HG03025 (cell line): ENCODE measurements around the gene TMEM125.

ENCODE experiments used
- ATAC-seq: cut with Tn5 transposase; IDR thresholded peaks from one replicate; pipeline ENCODE4 v1.9.1; 2021; ENCODE audit warnings: mild to moderate bottlenecking, moderate library complexity; ENCODE audit not compliant: unreplicated experiment, low FRiP score

Gene TMEM125

GRCh38 chr1:43269627-43270375 lies at the start of gene TMEM125:
Gene TMEM125 (plus strand): TSS chr1:43269983. CDS start chr1:43272723, 2,740 bp downstream.
- ATAC-seq = no peak

DNA sequence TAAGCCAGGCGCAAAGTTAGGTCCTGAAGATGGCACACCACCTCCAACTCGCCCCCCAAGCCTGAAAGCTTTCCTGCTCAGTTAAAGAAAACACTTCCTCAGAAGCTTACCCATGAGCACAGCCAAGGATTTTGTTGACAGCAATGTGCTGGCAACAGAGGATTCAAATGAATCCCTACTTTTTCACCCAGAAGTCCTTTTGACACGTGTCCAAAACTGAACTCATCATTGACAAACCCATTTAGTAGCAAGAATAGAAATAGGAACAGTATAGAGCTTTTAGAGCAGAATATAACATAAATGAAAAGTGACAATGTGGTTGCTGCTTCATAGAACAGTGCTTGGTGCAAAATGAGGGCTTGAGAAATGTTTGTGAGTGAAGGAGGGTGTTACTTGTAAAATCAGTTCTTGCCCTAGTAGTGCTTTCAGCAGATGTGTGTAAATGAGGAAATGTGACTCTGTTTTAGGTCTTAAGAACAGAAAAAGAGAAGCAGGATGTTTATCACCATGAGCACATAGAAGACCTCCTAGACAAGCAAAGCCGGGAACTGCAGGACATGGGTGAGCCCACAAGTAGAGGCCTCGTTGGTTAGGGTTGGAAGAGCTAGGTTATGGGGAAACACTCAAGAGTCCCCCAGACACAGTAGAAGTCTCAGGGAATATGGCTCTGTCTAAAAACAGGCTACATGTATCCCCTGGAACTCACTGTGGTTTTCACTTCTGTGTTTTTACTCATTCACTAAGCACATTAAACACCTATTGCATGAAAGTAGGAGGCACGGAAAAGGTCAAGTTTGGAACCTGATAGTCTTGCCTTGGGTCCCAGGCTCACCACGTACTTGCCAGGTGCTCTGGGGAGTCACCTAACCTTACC lies 48.6 kb upstream of the TMEM125 start:
- ATAC-seq = peak; percentile 71

GRCh38 chr1:43221797-43222196 lies 48.0 kb upstream of the TMEM125 start:
- ATAC-seq = no peak

- no peak for ATAC-seq
Observed at GRCh38 chr1:43222879-43223278, 46.9 kb upstream of the TMEM125 start.

- ATAC-seq = no peak
Observed at GRCh38 chr1:43225168-43225567, 44.6 kb upstream of the TMEM125 start.

DNA sequence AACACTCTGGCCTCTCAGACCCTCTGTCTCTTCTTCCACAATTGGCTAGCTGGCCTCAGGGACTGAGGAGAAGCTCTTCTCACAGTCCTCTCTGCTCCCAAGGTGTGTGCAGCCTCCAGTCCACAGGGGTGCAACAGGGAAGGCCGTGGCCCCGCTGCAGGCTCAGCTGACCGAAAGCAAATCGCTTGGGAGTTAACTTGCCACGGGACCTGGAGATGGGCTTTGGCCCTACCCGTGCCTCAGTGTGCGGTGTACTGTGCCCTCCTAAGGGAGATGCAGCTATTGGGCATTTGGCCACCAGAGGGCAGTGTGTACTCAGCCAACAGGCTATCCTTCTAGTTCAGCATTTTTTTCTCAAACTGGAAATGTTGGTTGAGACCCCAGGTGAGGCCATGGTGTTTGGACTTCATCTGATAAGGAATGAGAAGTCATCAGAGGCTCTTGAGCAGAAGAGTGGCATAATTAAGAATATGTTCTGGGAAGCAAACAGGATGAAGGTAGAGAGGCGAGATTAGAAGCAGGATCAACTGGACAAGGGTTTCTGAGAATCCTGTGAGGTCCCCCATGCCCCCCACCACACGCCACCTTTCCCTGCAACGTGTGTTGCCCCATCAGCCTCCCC lies 42.5 kb upstream of the TMEM125 start:
- ATAC-seq = no peak

GRCh38 chr1:43229826-43230780 lies 39.7 kb upstream of the TMEM125 start:
- no peak for ATAC-seq

GRCh38 chr1:43232074-43232473 lies 37.7 kb upstream of the TMEM125 start:
- no peak for ATAC-seq

DNA sequence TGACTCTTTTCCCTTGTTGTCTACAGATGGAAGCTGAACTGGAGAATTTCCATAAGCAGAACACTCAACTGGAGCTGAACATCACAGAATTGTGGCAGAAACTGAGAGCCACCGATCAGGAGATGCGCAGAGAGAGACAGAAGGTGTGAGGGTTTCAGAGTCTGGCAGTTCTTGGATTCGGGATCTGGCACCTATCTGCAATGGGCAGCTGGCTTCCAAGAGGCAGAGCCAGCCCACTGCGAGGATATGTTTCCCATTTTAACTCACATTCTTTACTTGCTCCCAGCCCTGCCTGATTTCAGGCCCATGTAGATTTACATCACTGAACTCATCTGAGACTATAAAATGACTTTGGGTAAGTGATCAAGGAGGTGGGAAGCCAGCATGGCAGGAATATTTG lies 37.3 kb upstream of the TMEM125 start:
- no peak for ATAC-seq

DNA sequence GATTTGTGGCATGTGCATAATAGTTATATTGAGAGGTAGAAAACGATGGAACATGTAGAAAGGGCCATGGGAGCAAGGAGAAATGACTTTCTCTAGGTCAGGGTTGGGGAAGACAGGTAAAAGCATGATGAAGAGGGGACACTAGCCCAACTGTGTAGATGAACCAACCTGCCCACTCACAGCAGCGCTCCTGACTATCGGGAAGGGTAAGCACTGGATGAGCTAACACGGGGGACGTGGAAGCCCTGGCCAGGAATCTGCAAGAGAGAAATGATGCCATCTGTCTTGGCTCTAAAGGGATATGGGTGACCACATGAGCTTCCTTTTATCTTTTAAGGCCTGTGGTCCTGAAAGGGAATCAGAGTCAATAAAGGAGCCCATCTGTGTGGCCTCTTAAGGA lies 36.2 kb upstream of the TMEM125 start:
- no peak for ATAC-seq

DNA sequence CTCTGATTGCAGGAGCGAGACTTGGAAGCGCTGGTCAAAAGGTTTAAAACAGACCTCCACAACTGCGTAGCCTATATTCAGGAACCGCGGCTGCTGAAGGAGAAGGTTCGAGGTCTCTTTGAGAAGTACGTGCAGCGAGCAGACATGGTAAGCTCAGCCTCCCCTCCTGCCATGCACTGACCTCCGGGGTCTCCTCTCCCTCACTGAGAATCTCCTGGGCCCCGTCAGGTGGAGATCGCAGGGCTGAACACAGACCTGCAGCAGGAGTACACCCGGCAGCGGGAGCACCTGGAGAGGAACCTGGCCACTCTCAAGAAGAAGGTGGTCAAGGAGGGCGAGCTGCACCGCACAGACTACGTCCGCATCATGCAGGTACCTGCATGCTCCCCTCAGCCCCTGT lies 35.5 kb upstream of the TMEM125 start:
- ATAC-seq = no peak

- ATAC-seq = no peak
Observed at GRCh38 chr1:43235040-43235439, 34.7 kb upstream of the TMEM125 start.

- no peak for ATAC-seq
Observed at GRCh38 chr1:43235451-43236121, 34.2 kb upstream of the TMEM125 start.

DNA sequence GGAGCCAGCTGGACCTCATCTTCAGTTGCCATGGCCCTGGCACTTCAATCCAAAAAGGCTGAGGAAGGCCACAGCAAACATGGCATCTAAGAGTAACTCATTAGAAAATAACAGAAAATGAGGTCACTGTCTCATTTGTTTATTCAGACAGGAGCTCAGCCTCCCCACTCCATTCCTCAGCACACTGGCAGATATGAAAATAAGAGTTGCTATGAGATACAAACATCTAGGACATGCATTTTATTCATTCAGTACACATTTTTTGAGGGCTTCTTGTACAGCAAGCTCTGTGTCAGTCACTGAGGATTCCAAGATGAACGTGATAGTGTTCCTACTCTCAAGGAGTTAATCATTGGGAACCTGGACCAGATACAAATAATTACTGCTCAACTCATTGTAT lies 32.7 kb upstream of the TMEM125 start:
- no peak for ATAC-seq

DNA sequence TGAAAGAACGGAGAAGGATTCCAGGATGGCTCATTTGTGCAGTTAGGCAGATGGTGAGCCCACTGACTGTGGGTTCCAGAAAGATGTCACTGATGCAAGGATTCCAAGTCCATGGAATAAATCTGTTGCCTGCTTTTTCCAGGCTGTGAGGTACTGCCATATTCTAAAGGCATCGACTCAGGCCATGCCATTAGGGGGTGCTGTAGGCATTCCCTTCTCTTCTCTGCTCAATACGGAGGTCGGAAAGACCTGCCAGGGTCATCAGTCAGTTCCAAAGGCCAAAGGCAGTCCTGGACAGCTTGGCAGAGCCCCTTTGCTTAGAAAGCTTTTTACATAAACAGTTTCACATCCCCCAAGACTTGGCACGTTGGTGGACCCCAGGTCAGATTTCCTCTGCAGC lies 31.7 kb upstream of the TMEM125 start:
- ATAC-seq = no peak

- ATAC-seq = no peak
Observed at GRCh38 chr1:43238991-43239469, 30.8 kb upstream of the TMEM125 start.

DNA sequence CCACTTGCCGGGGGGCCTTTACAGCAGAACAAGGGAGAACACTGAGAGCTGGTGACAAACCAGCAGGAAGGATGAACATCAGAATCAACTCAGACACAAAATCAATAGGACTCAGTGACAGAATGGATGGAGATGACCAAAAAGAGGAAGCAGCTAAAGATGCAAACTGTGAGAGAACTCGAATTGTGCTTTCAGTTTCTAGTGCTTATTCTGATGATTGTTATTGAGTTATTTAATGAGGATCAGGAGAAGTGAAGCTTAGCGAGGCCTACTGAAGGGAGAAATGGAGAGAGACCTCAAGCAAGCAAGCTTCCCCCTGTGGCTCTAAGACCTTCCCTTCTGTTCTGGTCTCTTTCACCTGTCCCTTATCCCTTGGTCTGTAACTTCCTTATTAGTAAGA lies 30.3 kb upstream of the TMEM125 start:
- no peak for ATAC-seq

- ATAC-seq = no peak
Observed at GRCh38 chr1:43241413-43241836, 28.4 kb upstream of the TMEM125 start.

DNA sequence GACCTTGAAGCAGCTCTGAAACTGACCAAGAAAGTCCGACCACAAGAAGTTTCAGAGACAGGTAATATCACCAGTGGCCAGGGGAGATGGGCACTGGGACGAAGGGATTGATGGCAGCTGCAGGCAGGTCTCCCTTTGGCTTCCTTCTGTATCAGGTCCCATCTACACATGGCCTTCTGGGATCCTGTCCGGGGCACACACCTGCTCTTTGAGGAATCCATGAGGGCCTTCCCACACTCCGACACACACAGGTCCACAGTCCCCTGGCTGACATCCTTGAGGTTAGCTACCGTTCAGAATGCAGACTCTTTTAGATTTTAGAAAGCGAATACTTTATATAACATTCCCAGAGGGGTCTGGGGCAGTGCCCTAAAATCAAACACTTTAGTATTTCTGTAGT lies 26.5 kb upstream of the TMEM125 start:
- ATAC-seq = no peak
